Stimulated activated CD4-positive, alpha-beta T cell treated with anti-CD3 and anti-CD28 coated beads, Interleukin-15, amount 100 ng/mL, for 24 hours (primary cell): ENCODE results near the gene NPM3.
"Not testable (repeated sequence)": the region's sequence is repeated elsewhere in the genome, so short reads cannot be mapped to it uniquely, and the experiment has no call there.

Source experiments
- DNase-seq: peaks from one replicate; pipeline ENCODE4 v3.0.0-alpha.2; 2020

The NPM3 gene

DNA sequence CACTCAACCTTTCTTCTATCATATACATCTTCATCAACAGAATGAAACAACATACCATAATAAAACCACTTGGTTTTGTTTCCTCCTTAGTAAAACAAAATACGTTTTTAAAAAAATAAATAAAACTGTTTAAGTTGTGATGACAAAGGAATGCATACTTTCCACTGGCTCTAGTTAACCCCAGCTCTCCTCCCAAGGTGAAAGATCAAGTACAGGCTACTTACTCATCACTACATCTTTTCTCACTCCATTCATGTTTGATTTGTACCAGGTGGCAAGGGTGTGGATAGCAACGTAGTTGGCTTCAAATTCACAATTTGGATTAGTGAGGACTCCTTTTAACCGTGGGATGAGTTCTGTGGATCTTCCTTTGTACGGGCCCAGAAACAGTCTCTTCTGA is 20.3 kb upstream of the NPM3 start:
- no peak for DNase-seq

DNA sequence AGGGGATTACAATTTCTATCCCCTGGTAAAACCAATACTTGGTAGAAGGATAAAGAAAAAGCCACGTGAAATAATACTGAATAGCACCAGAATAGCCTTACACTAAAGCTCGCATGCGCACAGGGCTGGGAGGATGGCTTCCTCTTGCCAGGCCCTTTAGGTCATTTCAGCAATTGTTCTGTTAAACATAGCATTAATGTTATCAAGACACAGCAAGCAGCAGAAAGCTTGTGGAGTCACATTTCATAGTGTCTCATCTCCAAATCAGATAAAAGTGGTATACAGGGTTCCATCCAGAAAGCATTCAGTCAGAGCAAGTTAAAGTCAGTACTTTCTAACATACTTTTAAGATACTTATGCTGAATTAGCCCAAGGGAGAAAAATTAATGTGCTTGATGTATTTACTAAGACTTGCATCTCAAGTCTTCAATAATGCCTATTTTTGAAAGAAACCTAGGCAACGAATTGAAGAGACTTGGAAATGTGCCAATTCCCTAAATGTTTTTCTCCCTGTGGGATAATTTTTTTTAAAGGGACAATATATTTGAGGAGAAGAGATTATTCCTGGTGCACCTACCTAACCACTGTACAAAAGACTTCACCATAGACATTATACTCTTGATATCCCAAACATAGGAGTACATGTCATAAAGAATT is 14.3 kb upstream of the NPM3 start:
- DNase-seq: no peak

DNA sequence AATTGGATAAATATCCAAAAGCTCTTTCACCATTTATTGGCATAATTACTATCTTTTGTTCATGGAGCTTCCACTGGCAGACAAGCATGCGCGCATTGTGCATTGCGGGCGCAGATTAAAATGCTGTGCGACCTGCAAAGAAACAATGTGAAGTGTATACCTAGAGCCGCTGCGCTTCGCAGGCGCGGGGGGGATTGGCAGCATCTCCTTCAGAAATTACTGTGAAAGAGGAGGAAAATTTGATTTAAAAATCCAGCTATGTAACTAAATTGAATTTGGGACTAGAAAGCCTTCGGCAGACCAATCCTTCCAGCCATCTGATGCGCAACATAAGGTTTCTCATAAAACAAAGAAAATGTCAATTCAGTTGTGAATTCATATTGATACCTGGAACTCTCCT is 10.3 kb upstream of the NPM3 start:
- DNase-seq: no peak

DNA sequence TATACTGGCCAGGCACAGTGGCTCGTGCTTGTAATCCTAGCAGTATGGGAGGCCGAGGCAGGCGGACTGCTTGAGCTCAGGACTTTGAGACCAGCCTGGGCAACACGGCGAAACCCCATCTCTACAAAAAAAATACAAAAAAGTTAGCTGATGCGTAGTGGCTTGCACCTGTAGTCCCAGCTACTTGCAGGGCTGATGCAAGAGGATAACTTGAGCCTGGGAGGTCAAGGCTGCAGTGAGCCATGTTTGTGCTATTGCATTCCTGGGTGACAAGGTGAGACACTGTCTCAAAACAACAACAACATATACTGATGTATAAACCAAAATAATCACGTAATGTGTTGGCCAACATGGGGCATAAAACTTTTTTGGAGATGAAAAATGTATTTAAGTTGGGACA is 6.4 kb upstream of the NPM3 start:
- DNase-seq: no peak

DNA sequence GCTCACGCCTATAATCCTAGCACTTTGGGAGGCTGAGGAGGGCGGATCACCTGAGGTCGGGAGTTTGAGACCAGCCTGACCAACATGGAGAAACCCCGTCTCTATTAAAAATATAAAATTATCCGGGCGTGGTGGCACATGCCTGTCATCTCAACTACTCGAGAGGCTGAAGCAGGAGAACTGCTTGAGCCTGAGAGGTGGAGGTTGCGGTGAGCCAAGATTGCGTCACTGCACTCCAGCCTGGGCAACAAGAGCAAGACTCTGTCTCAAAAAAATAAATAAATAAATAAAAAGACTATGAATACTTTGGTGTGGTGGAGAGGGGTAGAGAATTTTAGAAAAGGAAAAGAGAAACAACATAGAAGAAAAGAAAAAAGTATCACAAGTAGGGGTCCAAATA is 6.0 kb upstream of the NPM3 start:
- not testable (repeated sequence) for DNase-seq

DNA sequence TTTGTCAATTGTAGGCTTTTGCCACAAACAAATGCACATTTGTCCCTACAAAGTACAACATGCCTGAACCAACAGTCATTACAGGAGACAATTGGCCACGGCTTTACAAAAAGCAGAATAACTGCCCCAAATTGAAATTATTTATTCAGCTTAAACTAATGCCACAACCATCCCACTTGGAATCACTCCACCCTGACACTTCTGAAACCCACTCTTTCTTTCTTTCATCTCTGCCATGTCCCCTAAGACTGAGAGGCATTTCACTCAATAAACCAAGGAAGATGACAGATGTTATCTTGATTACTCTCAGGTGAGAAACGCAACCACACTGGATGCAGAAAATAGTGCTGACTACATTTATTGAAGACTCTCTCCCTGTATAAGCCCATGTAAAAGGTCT is 2.6 kb upstream of the NPM3 start:
- no peak for DNase-seq

DNA sequence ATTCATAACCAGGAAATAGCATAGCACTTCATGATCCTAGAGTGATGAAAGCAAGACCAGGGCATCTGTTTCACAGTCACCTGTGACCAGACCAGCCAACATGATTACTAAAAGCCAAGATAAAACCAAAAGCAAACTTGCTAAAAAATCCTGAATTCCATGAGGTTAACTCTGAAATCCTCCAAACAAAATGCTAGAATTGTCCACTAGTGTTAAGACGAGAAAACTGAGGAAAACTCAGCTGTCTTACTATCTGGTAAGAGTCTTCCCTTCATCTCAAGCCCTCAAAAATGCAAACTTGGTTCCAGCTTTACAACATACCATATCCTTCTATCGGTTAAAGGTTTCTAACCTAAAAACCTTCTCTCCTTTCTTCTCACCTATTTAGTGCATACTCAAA is 1.3 kb upstream of the NPM3 start:
- no peak for DNase-seq

DNA sequence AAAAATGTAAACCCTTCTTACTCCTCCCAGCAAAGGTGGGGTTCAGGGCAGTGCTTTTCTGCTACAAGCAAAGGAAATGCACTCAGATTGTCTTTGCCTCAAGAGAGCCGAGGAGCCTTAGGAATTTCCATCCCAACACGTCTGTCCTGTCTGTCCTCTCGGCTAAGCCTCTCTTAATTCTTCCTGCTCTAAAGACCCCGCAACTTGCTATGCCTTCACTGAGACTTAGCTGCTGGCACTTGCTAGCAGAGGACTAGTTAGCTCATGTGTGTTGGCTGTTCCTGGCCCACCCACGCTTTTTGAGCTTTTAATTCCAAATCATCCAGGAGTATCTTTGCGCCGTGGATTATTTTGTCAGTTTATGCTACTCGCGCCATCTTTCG is 481 bp upstream of the NPM3 start:
- no peak for DNase-seq

DNA sequence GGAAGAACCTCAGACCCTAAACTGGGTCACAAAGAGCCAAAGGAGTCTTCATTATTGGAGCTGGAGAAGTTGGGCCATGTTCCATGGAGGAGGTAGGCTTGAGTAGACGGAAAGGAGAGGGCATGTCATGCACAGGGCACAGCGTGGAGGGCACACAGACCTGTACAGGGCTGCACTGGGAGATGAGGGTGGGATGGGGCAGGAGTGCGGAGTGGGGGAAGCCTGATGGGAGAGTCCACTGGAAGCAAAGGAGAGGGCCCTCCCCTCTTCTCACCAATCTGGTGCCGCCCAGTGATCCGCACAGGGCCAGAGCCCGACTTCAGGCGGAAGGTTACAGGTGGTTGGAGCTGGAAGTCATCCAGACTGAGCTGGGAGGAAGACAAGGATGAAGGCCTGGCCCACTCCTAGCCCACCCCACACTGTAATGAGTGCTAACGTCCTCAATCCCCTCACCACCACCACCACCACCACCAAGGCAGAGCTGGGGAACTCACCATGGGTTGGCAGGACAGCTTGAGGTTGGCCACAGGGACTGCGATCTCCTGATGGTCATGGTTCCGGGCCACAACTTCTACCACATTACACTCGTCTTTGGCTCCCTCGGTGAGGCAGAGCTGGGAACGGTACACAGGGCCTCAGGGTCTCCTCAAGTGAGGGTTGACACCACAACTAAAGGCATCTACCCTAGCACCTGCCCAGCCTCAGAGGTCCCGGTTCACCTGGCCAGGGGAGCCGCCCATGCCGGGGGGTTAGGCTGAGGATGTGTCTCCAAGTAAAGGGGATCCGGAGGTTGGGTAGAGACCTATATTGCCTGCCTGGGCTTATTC is 1.0 kb downstream of the NPM3 start:
- peak; percentile 18 for DNase-seq

DNA sequence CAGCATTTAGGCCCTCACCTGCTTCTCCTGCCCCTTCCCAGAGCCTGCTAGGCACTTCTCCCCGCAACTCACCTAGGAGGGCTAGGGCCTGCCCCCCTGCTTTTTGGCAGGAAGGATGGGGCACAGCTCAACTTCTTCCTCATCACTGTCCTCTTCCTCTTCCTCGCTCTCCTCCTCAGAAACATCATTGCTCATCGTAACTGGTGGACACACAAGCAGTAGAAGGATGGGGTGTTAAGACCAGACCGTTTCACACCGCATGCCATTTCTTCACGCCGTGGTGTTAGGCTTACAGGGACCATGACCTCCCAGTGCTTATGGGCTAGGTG is 1.6 kb downstream of the NPM3 start:
- no peak for DNase-seq

DNA sequence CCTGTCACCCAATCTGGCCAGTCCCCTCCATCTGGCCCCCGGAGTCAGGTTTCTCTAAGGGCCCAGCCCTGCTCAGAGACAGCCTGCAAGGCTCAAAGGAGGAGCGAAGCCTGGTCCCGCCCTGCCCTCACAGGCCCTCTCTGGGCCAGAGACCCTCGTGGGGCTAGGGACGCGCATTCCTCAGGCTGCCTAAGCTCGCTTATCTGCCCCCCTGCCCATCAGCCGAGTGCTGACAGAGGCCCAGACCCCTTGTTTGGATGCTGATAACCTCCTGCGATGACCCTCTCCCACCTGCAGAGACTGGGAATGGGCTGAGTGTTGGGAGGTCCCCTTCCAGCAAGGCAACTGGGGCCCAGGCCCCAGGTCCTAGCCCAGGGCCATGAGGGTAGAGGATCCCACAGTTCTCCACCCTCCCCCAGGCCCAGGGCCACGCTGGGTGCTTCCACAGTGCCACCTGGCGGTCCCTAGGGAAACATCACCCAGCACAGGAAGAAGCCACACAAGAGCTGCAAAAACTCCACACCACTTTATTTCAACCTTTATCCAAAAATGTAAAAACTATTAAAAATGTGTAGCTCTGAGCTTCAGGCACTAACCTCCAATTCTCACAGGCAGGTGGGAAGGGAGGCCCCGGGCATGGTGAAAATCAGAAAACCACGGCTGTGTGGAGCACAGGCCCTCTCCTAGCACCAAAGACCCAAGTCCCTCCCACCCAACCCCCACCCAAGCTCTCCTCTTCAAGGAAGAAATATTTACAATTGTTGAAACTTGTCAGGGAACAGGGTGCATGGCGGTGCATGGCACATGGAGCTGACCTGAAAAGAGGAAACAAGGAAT is 2.2 kb downstream of the NPM3 start:
- DNase-seq: peak; percentile 80

DNA sequence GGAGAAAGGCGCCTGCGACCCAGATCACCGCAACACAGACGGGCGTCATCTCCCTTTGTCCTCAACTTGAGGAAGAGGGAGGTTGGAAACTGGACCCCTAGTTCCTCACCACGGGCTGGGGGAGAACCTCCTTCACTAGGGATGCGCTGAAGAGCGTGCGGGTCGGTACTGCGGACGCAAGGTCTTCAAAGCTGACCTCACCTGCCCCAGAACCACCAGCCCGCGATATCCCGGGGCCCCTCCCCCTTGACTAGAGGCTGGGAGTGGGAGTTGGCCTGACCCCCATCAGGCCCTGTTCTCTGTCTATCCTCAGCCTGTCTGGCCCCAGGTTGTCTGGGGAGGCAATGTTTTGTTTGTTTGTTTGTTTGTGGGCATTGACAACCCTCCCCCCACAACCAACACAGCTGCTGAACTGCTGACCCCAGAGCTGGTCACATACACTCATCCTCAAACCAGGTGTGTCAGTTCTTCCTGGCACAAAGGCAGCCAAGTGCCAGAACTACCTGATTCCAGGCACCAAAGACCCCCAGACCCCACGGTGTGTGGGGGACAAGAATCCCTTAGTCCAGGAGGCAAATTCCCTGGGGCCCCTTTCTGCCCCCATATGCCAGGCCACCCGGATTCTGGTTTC is 2.9 kb downstream of the NPM3 start:
- DNase-seq: peak; percentile 21

DNA sequence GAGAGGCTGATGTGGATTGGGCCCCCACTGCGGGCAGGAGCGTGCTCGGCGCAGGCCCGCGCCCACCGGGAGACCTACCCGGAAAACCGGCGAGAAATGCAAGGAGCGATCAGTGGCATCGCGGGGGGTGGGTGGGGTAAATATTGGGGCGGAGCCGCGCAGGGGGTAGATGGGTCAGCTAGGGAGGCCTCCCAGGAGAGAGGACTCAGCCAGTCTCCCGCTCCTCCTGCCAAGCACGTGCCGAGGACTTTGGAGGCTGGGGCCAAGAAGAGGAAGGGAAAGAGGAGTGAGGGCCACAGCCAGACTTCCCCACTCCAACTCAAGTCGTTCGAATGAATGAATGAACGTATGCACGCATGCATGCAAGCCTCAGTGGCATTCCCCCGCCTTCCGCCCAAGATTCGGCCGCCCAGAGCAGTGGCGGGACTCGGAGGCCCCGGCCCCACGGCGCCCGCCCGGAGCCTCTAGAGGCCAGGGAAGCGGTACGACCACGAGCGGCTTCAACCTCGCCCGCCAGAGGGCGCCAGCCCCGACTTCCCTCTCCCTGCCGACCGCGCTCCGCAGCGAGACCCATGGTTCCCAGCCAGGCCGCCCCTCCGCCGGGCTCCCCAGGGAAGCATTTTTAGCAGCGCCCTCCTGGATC is 3.6 kb downstream of the NPM3 start:
- peak; percentile 92 for DNase-seq

DNA sequence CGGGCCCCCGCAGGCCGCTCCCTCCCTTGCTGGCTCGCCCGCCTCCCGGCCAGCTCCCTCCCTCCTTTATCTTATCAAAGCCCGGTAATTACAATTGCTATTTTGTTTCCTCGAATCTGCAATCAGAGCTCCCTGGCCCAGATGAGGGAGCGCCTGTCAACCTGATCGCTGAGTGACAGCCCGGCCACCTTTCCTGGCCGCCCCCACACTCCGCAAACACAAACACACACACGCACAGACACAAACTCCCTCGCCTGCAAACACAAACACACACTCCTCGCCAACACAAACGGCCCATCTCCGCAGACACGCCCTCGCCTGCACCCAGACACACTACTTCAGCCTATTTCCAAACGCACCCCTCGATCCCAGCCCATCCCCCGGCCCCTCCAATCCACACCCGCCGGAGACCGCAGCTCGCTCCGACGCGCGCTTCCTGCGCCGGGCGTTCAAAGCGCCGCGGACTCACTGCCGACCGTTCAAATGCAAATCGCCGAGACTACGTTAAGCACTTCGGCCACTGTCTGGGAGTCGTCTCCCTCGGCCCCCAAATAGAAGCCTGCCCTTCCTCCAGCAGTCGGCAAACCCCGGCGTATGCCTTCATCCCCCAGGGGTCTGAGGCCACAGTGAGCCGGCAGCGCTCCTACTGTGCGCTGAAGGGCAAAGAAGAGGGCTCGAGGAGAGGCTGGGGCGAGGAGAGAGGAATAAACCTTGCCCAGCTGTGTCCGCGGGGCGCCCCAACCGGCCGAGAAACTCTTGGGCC is 4.3 kb downstream of the NPM3 start:
- DNase-seq: peak; percentile 38

DNA sequence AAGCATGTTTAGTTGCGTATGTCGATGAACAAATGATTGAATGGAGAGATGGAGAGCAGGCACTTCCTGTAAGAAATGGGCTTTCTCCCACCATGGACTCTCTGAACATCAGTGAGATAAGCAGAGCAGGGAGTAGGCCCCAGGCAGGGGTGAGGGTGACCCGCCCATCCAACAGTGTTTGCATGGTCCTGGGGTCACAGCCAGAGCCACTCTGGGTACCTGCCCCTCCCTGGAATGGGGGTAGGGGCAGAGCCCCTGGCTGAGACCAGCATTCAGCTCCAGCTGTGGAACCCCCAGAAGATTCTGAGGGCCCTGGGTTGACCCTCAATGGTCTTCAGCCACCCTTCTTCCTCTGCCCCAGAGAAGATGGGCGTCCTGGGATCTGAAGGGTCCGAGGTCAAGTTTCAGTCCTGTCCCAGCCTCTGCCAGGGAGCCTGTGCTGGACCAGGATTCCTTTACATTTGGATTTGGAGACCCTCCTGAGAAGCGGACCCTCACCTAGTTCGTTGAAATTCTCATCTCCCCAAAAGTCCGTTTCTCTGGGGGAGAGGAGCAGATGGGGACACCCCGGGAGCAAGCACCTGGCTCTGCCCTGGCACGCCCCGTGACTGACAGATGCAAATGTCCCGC is 5.0 kb downstream of the NPM3 start:
- DNase-seq: no peak

DNA sequence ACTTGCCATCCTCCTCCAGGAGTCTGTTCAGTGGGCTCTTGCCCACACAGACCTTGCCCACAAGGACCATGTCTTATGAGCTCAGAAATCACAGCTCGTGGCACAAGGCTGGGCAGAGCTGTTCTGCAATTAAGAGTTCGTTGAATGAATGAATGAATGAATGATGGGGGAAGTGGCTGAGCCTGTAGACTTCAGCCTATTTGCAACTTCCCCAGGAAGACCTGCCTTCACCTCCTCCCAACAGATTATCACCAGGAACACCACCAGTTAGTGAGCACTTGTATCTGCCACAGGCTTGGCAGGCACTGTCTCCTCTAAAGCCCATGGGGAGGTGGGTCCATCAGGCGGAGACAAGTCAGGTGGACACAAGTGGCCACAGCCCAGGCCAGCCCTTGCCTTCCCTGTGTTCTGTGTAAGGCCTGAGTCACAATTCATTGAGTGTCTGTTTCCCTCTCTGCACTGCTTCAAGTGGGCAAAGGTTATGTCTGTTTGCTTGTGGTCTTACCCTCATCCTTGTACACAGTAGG is 5.6 kb downstream of the NPM3 start:
- no peak for DNase-seq

DNA sequence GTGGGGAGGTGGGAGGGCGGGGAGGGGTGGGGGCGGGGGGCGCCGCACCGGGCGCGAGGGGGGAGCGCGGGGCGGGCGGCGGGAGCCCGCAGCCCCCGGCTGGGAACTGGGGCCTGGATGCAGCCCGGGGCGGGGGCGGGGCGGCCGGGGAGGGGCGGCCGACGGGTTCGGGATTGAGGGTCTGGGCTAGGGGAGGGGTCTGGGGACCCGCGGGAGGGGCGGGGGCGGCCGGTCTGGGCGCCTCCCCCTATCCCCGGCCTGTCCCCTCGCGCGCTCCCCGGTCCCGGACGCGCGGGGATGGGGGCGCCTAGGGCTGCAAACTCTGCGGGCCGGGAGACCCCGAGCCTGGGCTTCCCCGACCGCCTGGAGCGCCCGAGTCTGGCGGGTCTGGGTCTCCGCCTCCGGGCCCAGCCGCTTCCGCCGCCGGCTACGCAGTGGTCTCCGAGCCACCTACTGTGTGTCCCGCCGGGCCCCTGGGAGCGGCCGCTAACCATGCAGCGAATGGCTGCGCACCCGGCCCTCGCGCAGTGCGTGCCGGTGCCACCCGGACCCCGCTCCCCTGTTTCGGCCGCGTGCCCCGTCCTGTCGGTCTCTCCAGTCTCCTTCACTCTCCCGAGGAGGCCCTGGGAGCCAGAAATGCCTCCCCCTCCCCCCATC is 7.0 kb downstream of the NPM3 start:
- DNase-seq: no peak

DNA sequence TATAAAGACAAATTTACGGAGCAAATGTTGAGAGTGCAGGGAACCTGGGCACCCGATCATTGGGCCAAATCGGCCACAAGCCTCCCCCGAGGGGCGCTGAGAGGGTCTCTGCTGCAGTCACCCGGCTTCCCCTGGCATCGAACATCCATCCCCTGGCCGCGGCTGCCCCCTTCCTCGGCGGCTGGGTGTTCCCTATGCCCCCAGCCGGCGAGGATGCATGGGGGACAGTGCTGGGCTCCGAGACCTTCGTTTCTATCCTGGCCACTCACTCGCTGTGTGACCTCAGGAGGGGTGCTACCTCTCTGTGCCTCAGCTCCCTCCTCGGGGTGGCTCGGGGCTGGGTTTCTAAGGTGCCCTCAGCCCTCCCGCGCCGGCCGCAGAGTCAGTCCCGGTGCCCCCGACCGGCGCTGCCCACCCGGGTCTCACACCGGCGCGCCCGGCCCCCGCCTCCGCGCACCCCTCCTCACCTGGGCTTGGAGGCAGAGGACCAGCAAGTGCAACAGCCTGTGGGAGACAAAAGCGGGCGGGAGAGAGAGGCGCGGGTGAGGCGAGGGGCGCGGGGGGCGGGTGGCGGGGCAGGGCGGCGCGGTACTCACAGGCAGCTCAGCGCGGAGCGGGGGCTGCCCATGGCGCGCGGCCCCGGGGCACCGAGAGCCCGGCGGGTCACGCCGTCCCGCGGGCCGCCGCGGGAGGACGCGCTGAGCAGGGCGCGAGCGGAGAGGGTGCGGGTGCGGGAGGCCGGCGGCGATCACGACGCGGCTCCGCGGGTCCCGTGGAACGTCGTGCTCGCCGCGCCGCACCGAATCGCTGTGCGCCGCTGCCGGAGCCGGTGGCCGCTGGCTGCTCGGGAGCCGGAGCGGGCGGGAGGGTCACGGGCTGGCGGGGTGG is 7.7 kb downstream of the NPM3 start, which contains the start of gene FGF8:
Gene FGF8, minus strand, starts transcription at position 842 of the 888 bp plus-strand sequence. Its CDS starts 214 bp downstream, at position 628.
- no peak for DNase-seq

DNA sequence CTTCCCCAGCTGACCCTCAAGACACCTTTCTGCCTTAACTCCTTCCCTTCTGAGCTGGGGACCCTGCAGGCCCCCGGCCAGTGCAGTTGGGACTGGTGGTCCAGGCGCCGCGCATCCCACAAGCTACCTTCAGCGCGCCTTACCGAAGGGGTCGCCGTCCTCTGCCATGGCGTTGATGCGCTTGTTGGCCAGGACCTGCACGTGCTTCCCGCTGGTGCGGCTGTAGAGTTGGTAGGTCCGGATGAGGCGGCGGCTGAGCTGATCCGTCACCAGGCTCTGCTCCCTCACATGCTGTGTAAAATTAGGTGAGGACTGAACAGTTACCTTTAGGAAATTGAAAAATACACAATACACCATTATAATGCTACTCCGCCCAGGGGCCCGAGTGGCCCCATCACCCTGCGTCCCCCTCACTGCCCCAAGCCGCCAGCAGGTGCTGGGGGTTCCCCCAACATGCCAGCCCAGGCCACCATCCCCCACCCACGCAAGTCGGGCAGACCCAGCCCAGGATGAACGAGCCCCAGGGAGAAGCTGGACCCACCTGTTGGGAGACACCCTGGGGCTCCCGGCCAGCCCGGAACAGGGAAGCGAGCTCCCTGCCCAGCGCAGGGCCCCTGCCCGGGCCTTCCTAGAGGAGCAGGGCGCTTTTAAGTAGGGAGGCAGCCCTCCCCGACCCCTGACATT is 8.5 kb downstream of the NPM3 start:
- peak; percentile 27 for DNase-seq
